Natural killer cell (primary cell): ENCODE data around the gene RMC1. TPM values are rescaled to one million over a fixed set of nuclear protein-coding genes. Genes with fewer than 3 reads are reported as not detected.
"Not testable (repeated sequence)": the region's sequence is repeated elsewhere in the genome, so short reads cannot be mapped to it uniquely, and the experiment has no call there.

Experiments used
- ATAC-seq, 3 donors: fragments of 150-1000 bp in 2 of 3; fragments of 200-7000 bp in 1 of 3; cut with Tn5 transposase; 1 replicate in 1 of 3; 2 replicates in 2 of 3; pipeline ENCODE4 v1.10.0; 2021; ENCODE audit warnings: mild to moderate bottlenecking in 2 of 3, moderate library complexity in 2 of 3
- DNase-seq, 2 donors: peaks; one replicate each; pipeline versions ENCODE4 v3.0.0 to v3.0.0-alpha.2; 2013 to 2021; ENCODE audit warnings: mixed read lengths in 1 of 2
- H3K27ac ChIP-seq: one replicate; pipeline ENCODE4 v1.5.1; 2013; ENCODE audit warnings: mild to moderate bottlenecking, low read length
- H3K27me3 ChIP-seq: one replicate; pipeline ENCODE4 v1.6.1; 2013; ENCODE audit warnings: low read length; ENCODE audit not compliant: control insufficient read depth, insufficient read depth
- H3K36me3 ChIP-seq: one replicate; pipeline ENCODE4 v1.6.1; 2013; ENCODE audit warnings: low read length; ENCODE audit not compliant: control insufficient read depth, insufficient read depth
- H3K4me1 ChIP-seq: one replicate; pipeline ENCODE4 v1.6.1; 2013; ENCODE audit warnings: low read length; ENCODE audit not compliant: control insufficient read depth, insufficient read depth
- H3K4me3 ChIP-seq: one replicate; pipeline ENCODE4 v1.5.1; 2013; ENCODE audit warnings: low read length
- H3K9me3 ChIP-seq: one replicate; pipeline ENCODE4 v1.6.1; 2013; ENCODE audit warnings: low read length; ENCODE audit not compliant: control insufficient read depth, insufficient read depth
- H3K27ac Mint-ChIP-seq, 2 donors: one replicate each; pipeline ENCODE4 v1.8.0; 2022; ENCODE audit warnings: mild to moderate bottlenecking in 2 of 2, mixed read lengths in 2 of 2, moderate library complexity in 1 of 2
- H3K27me3 Mint-ChIP-seq, 2 donors: one replicate each; pipeline ENCODE4 v1.8.0; 2022; ENCODE audit warnings: low read depth in 2 of 2, mixed read lengths in 2 of 2
- H3K36me3 Mint-ChIP-seq: one replicate; pipeline ENCODE4 v1.8.0; 2022; ENCODE audit warnings: mixed read lengths
- H3K4me1 Mint-ChIP-seq, 2 donors: one replicate each; pipeline ENCODE4 v1.8.0; 2022; ENCODE audit warnings: mixed read lengths in 2 of 2
- H3K4me3 Mint-ChIP-seq: one replicate; pipeline ENCODE4 v1.8.0; 2022; ENCODE audit warnings: mild to moderate bottlenecking, moderate library complexity, mixed read lengths
- H3K9me3 Mint-ChIP-seq, 2 donors: one replicate each; pipeline ENCODE4 v1.8.0; 2022; ENCODE audit warnings: mixed read lengths in 2 of 2
- WGBS: methylation state at CpG from one replicate; pipeline ENCODE4 v1.1.7; 2013; ENCODE audit warnings: missing lambda C conversion rate; ENCODE audit not compliant: insufficient coverage; 5-methylcytosine and 5-hydroxymethylcytosine counted together
- intact Hi-C: fragments of 100-400 bp; cut with micrococcal nuclease; formaldehyde crosslinking; loops from one replicate; pipeline ENCODE4 v1.14.2; 2022
- total RNA-seq, 4 donors: library from RNA; stranded (reverse); fragments of 120-200 nt in 1 of 4; gene quantifications; one replicate each; pipeline versions ENCODE4 v1.2.3 to v1.2.4, GENCODE V29; 2013 to 2022
- TF ChIP-seq, protein P1 (sequence below): fragments of 200-600 bp; IDR thresholded peaks from one replicate; pipeline ENCODE4 v1.8.0; 2022; ENCODE audit warnings: antibody characterized with exemption

The RMC1 gene
- total RNA-seq, 3 donors from 2014 or later (not counting 1 experiment from before 2014, with no cell fraction given) = 71.1 to 84.4 (median 77.2) TPM

DNA sequence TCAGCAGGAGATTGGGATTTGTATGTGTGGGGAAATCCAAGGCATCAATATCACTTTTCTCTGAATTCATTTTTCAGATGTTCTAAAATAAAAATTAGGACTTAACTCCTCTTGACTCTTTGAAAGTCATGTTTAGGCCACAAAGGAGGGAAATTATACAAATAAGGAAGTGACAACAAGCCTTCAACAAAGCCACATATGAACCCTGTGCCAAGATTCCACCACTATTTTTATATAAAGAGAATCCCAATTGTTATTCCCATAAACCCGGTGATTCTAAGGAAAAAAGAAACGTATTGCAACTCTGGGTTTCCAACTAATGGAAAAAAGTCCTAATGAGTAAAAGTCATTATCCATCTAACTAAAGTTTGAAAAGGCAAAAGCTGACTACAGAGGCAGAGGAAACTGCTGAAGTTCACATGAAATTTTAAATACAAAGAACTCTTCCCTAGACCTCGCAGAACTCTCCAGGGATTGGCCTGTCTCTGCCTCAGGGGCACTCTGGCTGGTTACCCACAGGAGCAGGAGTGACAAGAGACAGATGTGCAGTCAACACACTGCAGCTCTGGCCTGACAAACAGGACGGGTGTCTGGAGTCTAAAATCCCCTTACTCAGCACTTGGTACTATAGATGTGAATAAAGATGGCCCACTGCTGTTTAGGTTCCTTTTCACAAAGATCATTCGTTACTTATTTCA is 71.4 kb downstream of the RMC1 start:
- TF ChIP-seq, protein P1, sequence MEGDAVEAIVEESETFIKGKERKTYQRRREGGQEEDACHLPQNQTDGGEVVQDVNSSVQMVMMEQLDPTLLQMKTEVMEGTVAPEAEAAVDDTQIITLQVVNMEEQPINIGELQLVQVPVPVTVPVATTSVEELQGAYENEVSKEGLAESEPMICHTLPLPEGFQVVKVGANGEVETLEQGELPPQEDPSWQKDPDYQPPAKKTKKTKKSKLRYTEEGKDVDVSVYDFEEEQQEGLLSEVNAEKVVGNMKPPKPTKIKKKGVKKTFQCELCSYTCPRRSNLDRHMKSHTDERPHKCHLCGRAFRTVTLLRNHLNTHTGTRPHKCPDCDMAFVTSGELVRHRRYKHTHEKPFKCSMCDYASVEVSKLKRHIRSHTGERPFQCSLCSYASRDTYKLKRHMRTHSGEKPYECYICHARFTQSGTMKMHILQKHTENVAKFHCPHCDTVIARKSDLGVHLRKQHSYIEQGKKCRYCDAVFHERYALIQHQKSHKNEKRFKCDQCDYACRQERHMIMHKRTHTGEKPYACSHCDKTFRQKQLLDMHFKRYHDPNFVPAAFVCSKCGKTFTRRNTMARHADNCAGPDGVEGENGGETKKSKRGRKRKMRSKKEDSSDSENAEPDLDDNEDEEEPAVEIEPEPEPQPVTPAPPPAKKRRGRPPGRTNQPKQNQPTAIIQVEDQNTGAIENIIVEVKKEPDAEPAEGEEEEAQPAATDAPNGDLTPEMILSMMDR = no peak
- H3K36me3 Mint-ChIP-seq = peaks cover 5% of the 10 kb centered on the region
- peak overlapping the region; percentile 94 to 99 for H3K27ac Mint-ChIP-seq
- no peaks in the 10 kb centered on the region for H3K9me3 Mint-ChIP-seq
- peak overlapping the region; percentile 91 for H3K4me3 Mint-ChIP-seq
- Histone ChIP-seq H3K4me1 (peaks cover 66% of the 10 kb centered on the region), H3K27me3 (no peaks in the 10 kb centered on the region), H3K27ac (peak overlapping the region; percentile 75), H3K4me3 (no peak overlapping the region), H3K9me3 (no peaks in the 10 kb centered on the region), H3K36me3 (peaks cover 14% of the 10 kb centered on the region)
- ATAC-seq (no peak), DNase-seq (peak in 1 of 2 donors; percentile 22)
- intact Hi-C loops = loop anchor here (1.0 to 10.0 kb wide), 4 partner anchors 11 to 440 kb away; partner anchors contain the start of genes RMC1 and TTC39C
- 54% methylated on average over 1 of the region's 5 CpGs for WGBS
- H3K4me1 Mint-ChIP-seq = peaks cover 71 to 75% of the 10 kb centered on the region in 2 donors
- no peaks in the 10 kb centered on the region for H3K27me3 Mint-ChIP-seq

DNA sequence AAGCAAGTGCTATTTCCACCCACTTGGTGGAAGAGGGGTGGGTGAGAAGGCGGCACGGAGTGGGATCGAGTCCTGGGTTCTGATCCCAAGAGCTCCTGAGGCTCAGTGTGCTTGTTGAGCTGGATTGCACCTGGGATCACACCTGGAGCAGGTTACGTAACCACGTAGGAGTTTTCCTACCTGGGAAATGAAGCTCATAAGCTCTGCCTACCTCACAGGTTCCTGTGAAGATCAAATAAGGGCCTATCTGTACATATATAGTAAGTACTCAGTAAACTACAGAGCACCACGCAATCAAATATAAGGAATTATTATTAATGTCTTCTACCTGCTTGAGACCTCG is 72.0 kb downstream of the RMC1 start:
- H3K9me3 Mint-ChIP-seq = no peaks in the 10 kb centered on the region
- peak overlapping the region; percentile 75 for H3K27ac ChIP-seq
- peaks cover 71 to 75% of the 10 kb centered on the region in 2 donors for H3K4me1 Mint-ChIP-seq
- no peak for ATAC-seq
- no peaks in the 10 kb centered on the region for H3K27me3 ChIP-seq
- H3K27ac Mint-ChIP-seq = peak overlapping the region; percentile 94 to 99
- H3K4me3 Mint-ChIP-seq = peak overlapping the region; percentile 91
- TF ChIP-seq, protein P1 = no peak
- peaks cover 67% of the 10 kb centered on the region for H3K4me1 ChIP-seq
- no peak for DNase-seq
- H3K9me3 ChIP-seq = no peaks in the 10 kb centered on the region
- 88% methylated on average over 6 of the region's 7 CpGs for WGBS
- intact Hi-C loops = loop anchor here (10.0 kb wide), 1 partner anchor 440 kb away; the partner anchor contains the start of gene TTC39C
- no peaks in the 10 kb centered on the region for H3K27me3 Mint-ChIP-seq
- peaks cover 12% of the 10 kb centered on the region for H3K36me3 ChIP-seq
- H3K4me3 ChIP-seq = no peak overlapping the region
- peaks cover 5% of the 10 kb centered on the region for H3K36me3 Mint-ChIP-seq

DNA sequence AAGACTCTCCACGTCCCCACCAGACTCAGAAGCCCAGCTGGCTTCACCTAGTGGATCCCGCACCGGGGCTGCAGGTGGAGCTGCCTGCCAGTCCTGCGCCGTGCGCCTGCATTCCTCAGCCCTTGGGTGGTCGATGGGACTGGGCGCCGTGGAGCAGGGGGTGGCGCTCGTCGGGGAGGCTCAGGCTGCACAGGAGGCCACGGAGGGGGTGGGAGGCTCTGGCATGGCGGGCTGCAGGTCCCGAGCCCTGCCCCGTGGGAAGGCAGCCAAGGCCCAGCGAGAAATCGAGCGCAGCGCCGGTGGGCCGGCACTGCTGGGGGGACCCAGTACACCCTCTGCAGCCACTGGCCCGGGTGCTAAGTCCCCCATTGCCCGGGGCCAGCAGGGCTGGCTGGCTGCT is 74.2 kb downstream of the RMC1 start:
- Mint-ChIP-seq H3K27ac (peak overlapping the region in 1 of 2 donors; percentile 76), H3K4me1 (peaks cover 74 to 78% of the 10 kb centered on the region in 2 donors)
- Histone ChIP-seq H3K36me3 (peaks cover 16% of the 10 kb centered on the region), H3K4me1 (peaks cover 56% of the 10 kb centered on the region)
- ATAC-seq, H3K27ac ChIP-seq, H3K4me3 Mint-ChIP-seq, H3K9me3 Mint-ChIP-seq, H3K27me3 Mint-ChIP-seq, H3K9me3 ChIP-seq, H3K27me3 ChIP-seq, H3K4me3 ChIP-seq, H3K36me3 Mint-ChIP-seq, DNase-seq: not testable (repeated sequence)
- intact Hi-C loops = loop anchor here (10.0 kb wide), 1 partner anchor 437 kb away; the partner anchor contains the start of gene TTC39C
- 99% methylated on average over 21 of the region's 24 CpGs for WGBS

DNA sequence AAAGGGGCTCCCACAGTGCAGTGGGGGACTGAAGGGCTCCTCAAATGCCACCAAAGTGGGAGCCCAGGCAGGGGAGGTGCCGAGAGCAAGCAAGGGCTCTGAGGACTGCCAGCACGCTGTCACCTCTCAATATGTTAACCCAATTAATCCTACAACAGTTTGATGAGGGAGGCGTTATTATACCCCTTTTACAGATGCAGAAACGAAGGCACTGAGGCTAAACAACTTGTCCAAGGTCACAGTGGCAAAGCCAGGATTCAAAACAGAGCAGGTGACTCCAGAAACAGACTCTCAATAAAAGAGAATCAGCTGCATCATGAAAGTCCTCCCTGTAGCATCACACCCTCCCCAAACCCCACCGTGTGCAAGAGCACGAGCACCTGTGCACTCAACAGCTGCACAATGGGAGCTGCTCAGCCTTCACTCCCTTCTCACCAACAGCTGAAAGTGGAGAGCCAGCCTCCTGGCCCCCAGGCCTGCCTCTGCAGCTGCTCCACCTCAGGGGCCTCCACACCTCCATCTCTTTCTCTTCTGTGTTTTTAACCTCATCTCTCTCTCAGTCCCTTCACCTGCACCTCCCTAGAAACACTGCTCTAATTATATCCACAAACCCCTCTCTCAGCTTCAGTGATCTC is 74.9 kb downstream of the RMC1 start:
- TF ChIP-seq, protein P1 = no peak
- peaks cover 5% of the 10 kb centered on the region for H3K36me3 Mint-ChIP-seq
- H3K4me3 Mint-ChIP-seq = peak overlapping the region; percentile 65
- peaks cover 13% of the 10 kb centered on the region for H3K36me3 ChIP-seq
- no peaks in the 10 kb centered on the region for H3K27me3 ChIP-seq
- H3K4me1 ChIP-seq = peaks cover 57% of the 10 kb centered on the region
- 66% methylated on average over 5 of the region's 6 CpGs for WGBS
- H3K27me3 Mint-ChIP-seq = no peaks in the 10 kb centered on the region
- H3K4me3 ChIP-seq = no peak overlapping the region
- H3K27ac Mint-ChIP-seq = peak overlapping the region; percentile 81 to 94
- H3K9me3 ChIP-seq = no peaks in the 10 kb centered on the region
- no peak overlapping the region for H3K27ac ChIP-seq
- intact Hi-C loops = loop anchor here (10.0 kb wide), 1 partner anchor 437 kb away; the partner anchor contains the start of gene TTC39C
- no peak for ATAC-seq
- peaks cover 76 to 78% of the 10 kb centered on the region in 2 donors for H3K4me1 Mint-ChIP-seq
- no peaks in the 10 kb centered on the region for H3K9me3 Mint-ChIP-seq
- DNase-seq = no peak
